GM18873 (cell line): ENCODE measurements around the gene TADA2A.

Experiments
- ATAC-seq: cut with Tn5 transposase; IDR thresholded peaks from one replicate; pipeline ENCODE4 v1.9.1; 2021; ENCODE audit warnings: mild to moderate bottlenecking, moderate library complexity, moderate number of reproducible peaks; ENCODE audit not compliant: unreplicated experiment, low FRiP score

Gene TADA2A

GRCh38 chr17:37519251-37519985 lies 112.7 kb downstream of the TADA2A start:
- ATAC-seq: no peak

GRCh38 chr17:37520174-37520573 lies 113.5 kb downstream of the TADA2A start:
- no peak for ATAC-seq

GRCh38 chr17:37521821-37522220 lies 115.1 kb downstream of the TADA2A start:
- no peak for ATAC-seq

- no peak for ATAC-seq
Observed at GRCh38 chr17:37523715-37524219, 117.1 kb downstream of the TADA2A start.

GRCh38 chr17:37527249-37527851 lies 120.7 kb downstream of the TADA2A start:
- ATAC-seq: no peak
